Measurements from ENCODE around the gene OR51V1.

Gene OR51V1

DNA sequence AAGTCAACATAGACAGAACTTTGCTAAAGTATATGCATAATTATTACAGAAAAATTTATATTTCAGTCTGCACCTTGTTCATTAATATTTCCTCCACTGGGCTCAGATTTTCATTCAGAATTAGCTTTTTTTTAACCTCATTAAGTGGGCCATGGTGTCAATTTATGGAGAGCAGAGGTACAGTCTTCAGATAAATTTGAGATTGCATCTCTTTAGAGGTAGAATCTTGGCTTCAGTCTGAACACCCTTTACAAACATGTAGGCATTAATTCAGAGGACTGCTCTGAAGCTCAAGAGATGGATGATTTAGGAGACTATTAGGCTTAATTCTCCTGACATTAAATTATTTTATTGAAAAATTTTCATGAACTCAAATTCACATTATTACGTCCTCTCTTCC lies 29.8 kb upstream of the OR51V1 start:
- DNase-seq (ENCODE audit: low read depth, low spot score) = no peak

- DNase-seq (ENCODE audit: low read depth, low spot score) = no peak
Observed at GRCh38 chr11:5229796-5230195, 29.3 kb upstream of the OR51V1 start.

DNA sequence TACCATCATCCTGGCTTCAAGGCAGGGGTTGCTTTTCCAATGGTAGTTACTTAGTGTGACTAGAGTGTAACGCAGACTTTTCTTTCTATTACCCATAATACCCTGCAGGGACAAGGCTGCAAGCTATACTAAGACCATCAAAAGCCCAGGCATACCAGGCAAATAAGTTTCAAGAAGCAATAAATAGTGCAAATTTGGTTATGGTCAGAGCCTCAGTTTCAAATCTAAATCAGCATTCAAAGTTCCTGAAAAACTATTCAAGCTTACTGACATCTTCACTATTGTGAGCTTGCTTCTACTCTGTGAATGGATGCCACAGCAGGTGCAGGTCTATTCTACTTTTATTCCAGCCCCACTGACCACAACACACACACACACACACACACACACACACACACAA lies 28.9 kb upstream of the OR51V1 start:
- DNase-seq (ENCODE audit: low read depth, low spot score) = no peak

DNA sequence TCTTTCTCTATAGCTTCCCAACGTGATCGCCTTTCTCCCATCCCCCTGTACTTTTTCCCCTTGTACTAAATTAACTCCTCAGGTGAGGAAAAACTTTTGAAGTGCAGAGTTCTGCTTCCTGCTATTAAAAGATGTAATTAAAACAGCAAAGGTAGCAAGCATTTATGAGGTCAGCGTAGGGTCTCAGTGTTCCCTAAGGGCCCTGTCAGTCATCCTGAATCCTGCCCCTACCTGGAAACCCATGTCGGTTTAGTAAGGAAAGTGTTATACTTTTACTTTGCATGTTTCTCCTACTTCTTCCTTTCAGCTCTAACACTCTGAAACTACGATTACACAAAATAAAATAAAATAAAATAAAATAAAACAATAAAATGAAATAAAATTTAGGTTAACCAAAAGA lies 27.6 kb upstream of the OR51V1 start:
- DNase-seq (ENCODE audit: low read depth, low spot score) = no peak

DNA sequence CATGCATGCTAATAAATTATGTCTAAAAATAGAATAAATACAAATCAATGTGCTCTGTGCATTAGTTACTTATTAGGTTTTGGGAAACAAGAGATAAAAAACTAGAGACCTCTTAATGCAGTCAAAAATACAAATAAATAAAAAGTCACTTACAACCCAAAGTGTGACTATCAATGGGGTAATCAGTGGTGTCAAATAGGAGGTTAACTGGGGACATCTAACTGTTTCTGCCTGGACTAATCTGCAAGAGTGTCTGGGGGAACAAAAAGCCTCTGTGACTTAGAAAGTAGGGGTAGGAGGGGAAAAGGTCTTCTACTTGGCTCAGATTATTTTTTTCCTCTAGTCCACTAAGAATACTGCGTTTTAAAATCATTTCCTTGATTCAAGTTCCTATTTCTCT lies 27.2 kb upstream of the OR51V1 start:
- no peak for DNase-seq (ENCODE audit: low read depth, low spot score)

GRCh38 chr11:5226732-5227310 lies 26.3 kb upstream of the OR51V1 start, which contains the start of gene HBB:
Gene HBB (minus strand): TSS chr11:5227071. CDS start chr11:5227021, 50 bp downstream.
- no peak for DNase-seq (ENCODE audit: low read depth, low spot score)

DNA sequence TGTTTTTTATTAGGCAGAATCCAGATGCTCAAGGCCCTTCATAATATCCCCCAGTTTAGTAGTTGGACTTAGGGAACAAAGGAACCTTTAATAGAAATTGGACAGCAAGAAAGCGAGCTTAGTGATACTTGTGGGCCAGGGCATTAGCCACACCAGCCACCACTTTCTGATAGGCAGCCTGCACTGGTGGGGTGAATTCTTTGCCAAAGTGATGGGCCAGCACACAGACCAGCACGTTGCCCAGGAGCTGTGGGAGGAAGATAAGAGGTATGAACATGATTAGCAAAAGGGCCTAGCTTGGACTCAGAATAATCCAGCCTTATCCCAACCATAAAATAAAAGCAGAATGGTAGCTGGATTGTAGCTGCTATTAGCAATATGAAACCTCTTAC lies 25.0 kb upstream of the OR51V1 start:
- DNase-seq (ENCODE audit: low read depth, low spot score) = no peak

DNA sequence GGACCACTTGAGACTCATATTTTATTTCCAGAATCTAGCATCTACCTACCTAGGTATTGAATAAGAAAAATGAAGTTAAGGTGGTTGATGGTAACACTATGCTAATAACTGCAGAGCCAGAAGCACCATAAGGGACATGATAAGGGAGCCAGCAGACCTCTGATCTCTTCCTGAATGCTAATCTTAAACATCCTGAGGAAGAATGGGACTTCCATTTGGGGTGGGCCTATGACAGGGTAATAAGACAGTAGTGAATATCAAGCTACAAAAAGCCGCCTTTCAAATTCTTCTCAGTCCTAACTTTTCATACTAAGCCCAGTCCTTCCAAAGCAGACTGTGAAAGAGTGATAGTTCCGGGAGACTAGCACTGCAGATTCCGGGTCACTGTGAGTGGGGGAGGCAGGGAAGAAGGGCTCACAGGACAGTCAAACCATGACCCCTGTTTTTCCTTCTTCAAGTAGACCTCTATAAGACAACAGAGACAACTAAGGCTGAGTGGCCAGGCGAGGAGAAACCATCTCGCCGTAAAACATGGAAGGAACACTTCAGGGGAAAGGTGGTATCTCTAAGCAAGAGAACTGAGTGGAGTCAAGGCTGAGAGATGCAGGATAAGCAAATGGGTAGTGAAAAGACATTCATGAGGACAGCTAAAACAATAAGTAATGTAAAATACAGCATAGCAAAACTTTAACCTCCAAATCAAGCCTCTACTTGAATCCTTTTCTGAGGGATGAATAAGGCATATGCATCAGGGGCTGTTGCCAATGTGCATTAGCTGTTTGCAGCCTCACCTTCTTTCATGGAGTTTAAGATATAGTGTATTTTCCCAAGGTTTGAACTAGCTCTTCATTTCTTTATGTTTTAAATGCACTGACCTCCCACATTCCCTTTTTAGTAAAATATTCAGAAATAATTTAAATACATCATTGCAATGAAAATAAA lies 24.3 kb upstream of the OR51V1 start:
- DNase-seq (ENCODE audit: low read depth, low spot score) = no peak

DNA sequence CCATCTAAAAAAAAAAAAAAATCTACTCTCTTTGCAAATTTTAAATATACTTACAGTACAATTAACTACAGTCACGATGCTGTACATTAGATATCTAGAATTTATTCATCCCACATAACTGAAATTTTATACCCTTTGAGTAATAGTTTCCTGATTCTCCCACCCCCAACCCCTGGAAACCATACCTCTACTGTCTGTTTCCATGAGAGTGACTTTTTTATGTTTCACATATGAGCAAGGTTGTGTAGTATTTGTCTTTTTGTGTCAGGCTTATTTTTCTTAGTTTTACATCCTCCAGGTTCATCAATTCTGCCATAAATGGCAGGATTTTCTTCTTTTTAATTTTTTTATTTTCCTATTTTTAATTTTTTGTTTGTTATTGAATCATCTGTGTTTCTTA lies 23.2 kb upstream of the OR51V1 start:
- DNase-seq (ENCODE audit: low read depth, low spot score) = no peak

DNA sequence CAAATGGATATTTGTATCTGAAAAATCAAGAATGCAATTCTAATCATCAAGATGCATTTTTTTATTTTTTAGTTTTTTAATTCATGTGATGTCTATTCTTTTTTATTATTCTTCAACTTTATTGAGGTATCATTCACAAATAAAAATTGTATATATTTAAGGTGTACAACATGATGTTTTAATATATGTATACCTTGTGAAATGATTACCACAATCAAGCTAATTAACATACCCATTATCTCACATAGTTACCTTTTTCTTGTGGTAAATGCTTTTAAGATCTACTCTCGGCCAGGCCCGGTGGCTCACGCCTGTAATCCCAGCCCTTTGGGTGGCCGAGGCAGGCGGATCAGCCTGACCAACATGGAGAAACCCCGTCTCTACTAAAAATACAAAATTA lies 22.7 kb upstream of the OR51V1 start:
- DNase-seq (ENCODE audit: low read depth, low spot score) = no peak

DNA sequence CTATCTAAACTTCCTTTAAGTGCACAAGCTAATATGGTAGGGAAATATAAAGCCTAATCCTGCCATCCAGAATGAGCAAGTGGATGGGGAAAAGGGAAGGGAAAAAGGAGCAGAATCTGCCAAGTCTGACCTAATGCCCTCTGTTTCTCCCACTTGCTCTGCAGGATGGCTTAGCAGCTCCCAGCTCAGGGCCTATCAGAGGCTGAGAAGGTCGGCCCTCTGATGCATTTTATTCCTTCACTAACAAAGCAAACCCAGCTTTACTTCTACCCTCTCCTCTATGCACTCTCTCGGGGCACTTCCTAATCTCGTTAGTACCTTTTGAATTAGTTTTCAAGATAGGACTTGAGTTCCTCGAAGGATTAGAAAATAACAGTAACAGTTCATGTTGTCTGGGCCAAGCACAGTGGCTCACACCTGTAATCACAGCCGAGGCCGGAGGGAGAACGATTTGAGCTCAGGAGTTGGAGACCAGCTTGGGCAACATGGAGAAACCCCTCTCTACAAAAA lies 9.9 kb upstream of the OR51V1 start:
- no peak for DNase-seq (ENCODE audit: low read depth, low spot score)

GRCh38 chr11:5204787-5205186 lies 4.3 kb upstream of the OR51V1 start:
- DNase-seq (ENCODE audit: low read depth, low spot score) = peak; percentile 61

DNA sequence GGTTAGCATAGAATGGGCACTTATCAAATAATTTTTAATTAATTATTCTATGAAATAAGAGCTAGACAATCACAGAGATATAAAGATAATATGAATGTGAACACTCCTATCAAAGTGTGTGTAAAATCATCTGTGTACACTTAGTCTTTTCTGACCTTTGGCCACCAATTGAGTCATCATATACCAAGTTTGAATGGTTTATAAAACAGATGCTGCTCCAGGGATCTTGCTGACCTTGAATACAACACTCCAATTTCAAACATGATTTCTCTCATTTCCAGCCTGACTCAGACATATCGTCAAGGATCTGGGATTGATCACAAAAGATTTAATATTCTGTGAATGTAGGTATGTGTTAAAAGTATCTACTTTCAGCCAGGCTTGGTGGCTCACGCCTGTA lies 2.9 kb upstream of the OR51V1 start:
- no peak for DNase-seq (ENCODE audit: low read depth, low spot score)

DNA sequence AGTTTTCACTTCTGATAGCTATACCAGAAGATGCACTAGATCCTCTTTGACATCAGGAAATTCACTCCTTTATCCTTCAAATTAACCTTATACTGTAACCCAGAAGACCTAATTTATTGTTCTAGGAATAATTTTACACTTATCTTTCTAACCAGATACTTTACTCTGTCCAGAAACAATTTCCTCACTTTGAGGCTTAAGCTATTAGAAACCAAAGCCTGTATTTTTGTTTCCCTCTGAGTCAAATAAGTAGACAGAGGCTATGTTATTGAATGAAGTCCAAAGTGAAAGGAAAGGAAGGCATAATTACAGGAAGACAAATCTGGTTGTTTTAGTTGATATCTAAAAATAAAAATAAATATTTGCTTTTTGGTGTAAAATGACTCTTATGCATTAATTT lies 2.2 kb downstream of the OR51V1 start:
- no peak for DNase-seq (ENCODE audit: low read depth, low spot score)

- DNase-seq (ENCODE audit: low read depth, low spot score) = no peak
Observed at GRCh38 chr11:5197536-5197935, 2.9 kb downstream of the OR51V1 start.

DNA sequence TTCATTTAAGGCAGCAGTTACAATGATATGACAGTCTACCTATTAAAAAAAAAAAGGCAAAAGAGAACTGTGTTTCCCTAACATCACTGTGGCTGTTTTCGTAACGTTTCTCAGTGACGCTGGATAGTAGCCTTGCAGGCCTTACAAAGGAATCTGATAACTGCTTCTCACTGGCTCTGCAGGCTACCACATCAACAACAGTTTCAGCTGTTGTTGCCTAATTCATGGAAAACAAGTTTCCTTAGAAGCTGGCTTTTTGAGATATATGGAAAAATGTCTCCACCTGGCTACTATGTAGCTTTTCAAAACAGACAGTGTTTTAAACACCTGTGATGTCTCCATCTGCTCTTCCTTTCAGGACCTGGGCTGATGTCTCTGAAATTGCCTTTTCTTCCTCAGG lies 3.8 kb downstream of the OR51V1 start:
- no peak for DNase-seq (ENCODE audit: low read depth, low spot score)

DNA sequence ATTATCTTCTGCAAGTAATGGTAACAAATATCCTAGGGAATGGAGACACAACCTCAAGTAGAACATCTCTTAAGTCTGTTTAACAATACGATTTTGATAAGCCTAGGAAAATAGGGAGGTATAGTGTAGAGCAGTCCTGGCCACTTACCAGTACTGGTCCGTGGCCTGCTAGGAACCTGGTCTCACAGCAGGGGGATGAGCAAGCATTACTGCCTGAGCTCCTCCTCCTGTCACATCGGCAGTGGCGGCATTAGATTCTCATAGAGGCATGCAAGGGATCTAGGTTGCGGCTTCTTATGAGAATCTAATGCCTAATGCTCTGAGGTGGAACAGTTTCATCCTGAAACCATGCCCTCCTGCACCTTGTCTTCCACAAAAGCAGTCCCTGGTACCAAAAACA lies 4.4 kb downstream of the OR51V1 start:
- DNase-seq (ENCODE audit: low read depth, low spot score) = no peak

DNA sequence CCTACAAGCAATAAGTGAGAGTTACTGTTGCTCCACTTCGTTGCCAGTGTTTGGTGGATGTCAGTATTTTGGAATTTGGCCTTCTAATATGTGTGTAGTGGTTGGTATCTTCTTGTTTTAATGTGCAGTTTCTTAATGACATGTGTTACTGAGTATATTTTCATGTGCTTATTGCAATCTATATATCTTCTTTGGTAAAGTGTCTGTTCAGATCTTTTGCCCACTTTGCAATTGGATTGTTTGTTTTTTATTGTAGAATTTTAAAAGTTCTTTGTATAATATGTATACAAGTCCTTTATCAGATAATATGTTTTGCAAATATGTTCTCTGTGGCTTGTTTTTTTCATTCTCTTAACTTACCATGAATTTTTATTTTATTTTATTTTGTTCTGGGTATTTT lies 7.7 kb downstream of the OR51V1 start:
- no peak for DNase-seq (ENCODE audit: low read depth, low spot score)

- no peak for DNase-seq (ENCODE audit: low read depth, low spot score)
Observed at GRCh38 chr11:5188201-5188600, 12.3 kb downstream of the OR51V1 start.

DNA sequence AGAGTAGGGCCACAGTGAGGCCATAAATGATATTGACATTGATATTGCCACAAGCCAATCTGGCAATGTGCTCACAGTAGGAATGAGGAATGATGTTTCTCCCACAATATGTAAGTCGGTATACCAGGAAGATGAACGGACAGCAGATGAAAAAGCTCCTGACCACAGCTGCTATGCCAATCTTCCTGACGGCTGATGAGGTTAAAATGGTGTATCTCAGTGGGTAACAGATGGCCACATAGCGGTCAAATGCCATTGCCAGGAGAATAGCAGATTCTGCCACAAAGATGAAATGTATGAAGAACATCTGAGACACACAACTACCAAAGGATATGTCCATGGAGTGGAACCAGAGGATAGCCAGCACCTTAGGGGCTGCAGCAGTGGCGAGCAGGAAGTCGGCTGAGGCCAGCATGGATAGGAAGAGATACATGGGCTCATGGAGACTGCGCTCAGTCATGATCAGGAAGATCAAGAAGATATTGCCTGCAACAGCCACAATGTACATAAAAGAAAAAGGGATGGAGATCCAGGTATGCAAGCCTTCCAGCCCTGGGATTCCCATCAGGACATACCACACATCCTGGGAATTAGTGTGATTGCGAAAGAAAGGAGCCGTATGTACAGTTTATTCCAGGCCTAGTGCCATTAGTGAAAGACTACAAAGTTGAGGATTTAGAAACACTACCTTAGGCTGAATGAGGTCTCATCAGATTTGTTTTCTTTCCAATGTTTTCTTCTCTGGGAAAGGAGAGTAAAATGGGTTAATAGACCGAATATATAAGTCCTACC lies 22.2 kb downstream of the OR51V1 start:
- no peak for DNase-seq (ENCODE audit: low read depth, low spot score)

GRCh38 chr11:5174934-5175333 lies 25.5 kb downstream of the OR51V1 start:
- DNase-seq (ENCODE audit: low read depth, low spot score) = no peak

GRCh38 chr11:5171856-5172255 lies 28.6 kb downstream of the OR51V1 start:
- no peak for DNase-seq (ENCODE audit: low read depth, low spot score)
